GM18505 (cell line): ENCODE results near the gene TBCE.

Source experiments
- ATAC-seq: cut with Tn5 transposase; IDR thresholded peaks from one replicate; pipeline ENCODE4 v1.9.1; 2021; ENCODE audit not compliant: unreplicated experiment
- POLR2A ChIP-seq: IDR thresholded peaks from 4 replicates; pipeline ENCODE4 v1.6.1; 2011; ENCODE audit warnings: borderline replicate concordance; ENCODE audit not compliant: insufficient read depth, insufficient read length; ENCODE audit errors: extremely low read depth

The TBCE gene

GRCh38 chr1:235409042-235409820 lies 42.0 kb downstream of the TBCE start:
- no peak for ATAC-seq
- no peak for TF ChIP-seq POLR2A

DNA sequence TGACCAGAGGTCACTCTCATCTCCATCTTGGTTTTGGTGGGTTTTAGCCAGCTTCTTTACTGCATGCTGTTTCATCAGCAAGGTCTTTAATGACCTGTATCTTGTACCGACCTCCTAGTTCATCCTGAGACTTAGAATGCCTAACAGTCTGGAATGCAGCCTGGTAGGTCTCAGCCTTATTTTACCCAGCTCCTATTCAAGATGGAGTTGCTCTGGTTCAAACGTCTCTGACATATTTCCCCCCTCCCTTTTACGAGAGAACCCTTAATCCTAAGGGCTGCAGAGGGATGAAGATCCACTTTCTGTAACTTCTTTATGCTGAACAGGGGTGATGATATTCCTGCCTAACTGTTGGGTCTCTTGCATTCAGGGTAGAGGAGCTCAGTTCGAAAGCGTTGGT lies 43.2 kb downstream of the TBCE start:
- no peak for TF ChIP-seq POLR2A
- ATAC-seq, result no peak

GRCh38 chr1:235411489-235412486 lies 44.6 kb downstream of the TBCE start:
- ATAC-seq, result no peak

DNA sequence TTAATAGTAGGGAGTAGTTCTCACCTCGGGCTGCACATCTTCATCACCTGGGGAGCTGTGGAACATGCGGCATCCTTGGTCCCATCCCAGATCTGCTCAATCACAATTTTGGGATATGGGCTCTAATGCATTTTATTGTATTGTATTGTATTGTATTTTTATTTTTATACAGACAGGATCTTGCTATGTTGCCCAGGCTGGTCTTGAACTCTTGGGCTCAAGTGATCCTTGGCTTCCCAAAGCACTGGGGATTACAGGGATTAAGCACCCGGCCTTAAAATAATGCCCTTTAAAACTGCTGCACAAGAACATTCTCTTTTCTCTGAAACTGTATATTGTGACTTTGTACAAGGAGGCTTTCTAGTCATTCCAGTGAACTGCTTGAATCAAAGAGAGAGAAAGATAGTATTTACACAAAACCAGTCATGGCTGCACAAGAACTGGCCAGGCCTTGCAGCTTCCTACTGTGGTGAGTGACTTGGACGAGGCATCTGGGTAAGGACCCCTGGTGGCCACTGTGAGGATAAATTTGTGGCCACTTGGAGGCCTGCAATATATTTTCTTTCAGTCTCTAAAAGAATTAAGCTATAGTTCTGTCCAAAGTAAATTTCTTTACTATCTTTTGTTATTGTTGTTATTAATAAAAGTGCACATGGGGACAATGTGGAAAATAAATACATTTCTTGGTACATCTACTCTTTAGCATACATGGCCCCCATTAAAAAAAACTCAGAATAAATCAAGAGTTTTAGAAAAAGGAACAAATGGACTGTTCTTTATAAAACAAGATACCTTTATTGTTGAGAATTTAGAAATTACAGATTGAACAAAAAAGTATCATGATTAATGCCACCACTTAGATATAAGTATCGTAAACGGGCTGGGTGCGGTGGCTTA lies 48.0 kb downstream of the TBCE start:
- no peak for ATAC-seq
- TF ChIP-seq POLR2A, result no peak

More at GRCh38 chr1:235411489-235412486, 44.6 kb downstream of the TBCE start:
- TF ChIP-seq POLR2A, result no peak

DNA sequence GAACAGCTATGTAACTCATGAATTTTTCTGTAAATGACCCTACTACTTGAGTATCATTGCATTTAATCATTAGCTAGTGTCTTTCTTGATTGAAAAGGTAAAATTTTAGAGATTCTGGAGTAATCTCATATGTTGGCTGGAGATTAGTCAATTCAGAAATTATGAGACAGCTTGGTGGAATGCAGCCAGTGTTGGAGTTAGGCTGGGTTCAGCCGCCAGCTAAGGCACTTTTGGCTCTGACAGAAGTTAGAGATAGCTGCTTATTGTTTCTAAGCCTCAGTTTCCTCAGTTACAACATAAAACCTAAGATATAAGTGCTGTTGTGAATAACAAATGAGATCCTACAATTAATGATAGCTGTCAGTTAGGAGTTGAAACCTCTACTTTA lies 49.4 kb downstream of the TBCE start:
- ATAC-seq, result no peak
- no peak for TF ChIP-seq POLR2A

- TF ChIP-seq POLR2A, result no peak
- no peak for ATAC-seq
These were observed 50.0 kb downstream of the TBCE start for GRCh38 chr1:235417086-235417697.

GRCh38 chr1:235421751-235422150 lies 54.5 kb downstream of the TBCE start:
- no peak for TF ChIP-seq POLR2A
- no peak for ATAC-seq

GRCh38 chr1:235423214-235423652 lies 56.0 kb downstream of the TBCE start:
- ATAC-seq, result peak; percentile 49
- no peak for TF ChIP-seq POLR2A

DNA sequence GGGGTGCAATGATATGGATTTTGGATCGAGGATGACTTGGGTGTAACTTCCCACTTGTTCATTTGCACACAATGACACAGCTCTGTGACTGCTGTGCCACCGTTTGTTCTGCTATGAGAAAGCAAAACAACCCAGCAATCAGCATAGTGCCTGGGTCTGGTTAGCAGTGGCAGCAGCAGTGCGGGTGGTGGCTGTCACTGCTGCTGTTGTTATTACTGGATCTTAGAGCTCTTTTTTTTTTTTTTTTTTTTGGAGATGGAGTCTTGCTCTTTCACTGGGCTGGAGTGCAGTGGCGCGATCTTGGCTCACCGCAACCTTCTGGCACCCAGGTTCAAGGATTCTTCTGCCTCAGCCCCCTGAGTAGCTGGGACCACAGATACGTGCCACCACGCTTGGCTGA lies 56.9 kb downstream of the TBCE start:
- ATAC-seq, result no peak
- TF ChIP-seq POLR2A, result no peak

GRCh38 chr1:235425357-235425756 lies 58.1 kb downstream of the TBCE start:
- no peak for ATAC-seq
- TF ChIP-seq POLR2A, result no peak

- TF ChIP-seq POLR2A, result no peak
- no peak for ATAC-seq
These were observed 58.9 kb downstream of the TBCE start for GRCh38 chr1:235426143-235426542.

- ATAC-seq, result no peak
- TF ChIP-seq POLR2A, result no peak
These were observed 59.5 kb downstream of the TBCE start for GRCh38 chr1:235426680-235427079.
